HepG2 (cell line): ENCODE results near the gene SCAPER. TPM values are rescaled to one million over a fixed set of nuclear protein-coding genes. Genes with fewer than 3 reads are reported as not detected.

Experiments used
- ATAC-seq: fragments of 200-7000 bp; cut with Tn5 transposase; 3 replicates; pipeline ENCODE4 v1.9.1; 2020; ENCODE audit warnings: mild to moderate bottlenecking, moderate library complexity
- BruUV-seq: library from RNA; stranded (reverse); fragments of 400-500 nt; replicated peaks from 2 replicates; lab custom pipeline; 2021; lab: Mats Ljungman, UMichigan
- CTCF ChIA-PET: fragments of 300-600 bp; formaldehyde crosslinking; extraction: SDS; loops from one replicate; lab custom pipeline; 2021; ENCODE audit warnings: low total read pairs, inconsistent platforms, low intra/inter-chr PET ratio; lab: Yijun Ruan, JAX
- POLR2A ChIA-PET: fragments of 350-600 bp; sonication (Branson Sonifier 250); formaldehyde crosslinking; loops from one replicate; lab custom pipeline; 2020; ENCODE audit warnings: antibody characterized with exemption, inconsistent platforms; lab: Yijun Ruan, JAX
- DNase-seq: peaks from one replicate; pipeline ENCODE4 v3.0.0-alpha.2; 2015; ENCODE audit warnings: low spot score
- FAIRE-seq: peaks from 3 replicates; lab custom pipeline; 2011; peaks lifted over from hg19 to GRCh38; lab: Jason Lieb, UNC
- H2AFZ ChIP-seq: one replicate; pipeline ENCODE4 v1.6.1; 2011; ENCODE audit warnings: low read length, inconsistent platforms
- H3K27ac ChIP-seq: fragments of 300-600 bp; 3 replicates; pipeline ENCODE4 v1.8.0; 2011; ENCODE audit warnings: mixed run types, mild to moderate bottlenecking, mixed read lengths, low read length, inconsistent platforms; ENCODE audit not compliant: insufficient read depth; ENCODE audit errors: extremely low read length
- H3K27me3 ChIP-seq, 2 experiments: fragments of 200-600 bp in 1 of 2; 2 replicates in 1 of 2; 3 replicates in 1 of 2; pipeline versions ENCODE4 v1.6.0 to v1.8.0; 2011; ENCODE audit warnings: low read length in 2 of 2, mild to moderate bottlenecking in 2 of 2, moderate library complexity in 2 of 2, inconsistent platforms in 1 of 2; ENCODE audit not compliant: insufficient read depth in 2 of 2, control insufficient read depth in 1 of 2
- H3K36me3 ChIP-seq, 2 experiments: fragments of 200-600 bp in 1 of 2; replicated peaks in 1 of 2; 2 replicates in 1 of 2; 3 replicates in 1 of 2; pipeline versions ENCODE4 v1.5.1 to v1.8.0; 2011; ENCODE audit warnings: low read length in 2 of 2, inconsistent platforms in 1 of 2; ENCODE audit not compliant: insufficient read depth in 2 of 2, control insufficient read depth in 1 of 2
- H3K4me1 ChIP-seq: 2 replicates; pipeline ENCODE4 v1.5.1; 2012; ENCODE audit warnings: low read length, inconsistent platforms; ENCODE audit not compliant: insufficient read depth
- H3K4me2 ChIP-seq: 2 replicates; pipeline ENCODE4 v1.6.0; 2011; ENCODE audit warnings: low read depth, low read length, inconsistent platforms
- H3K4me3 ChIP-seq, 3 experiments: fragments of 200-600 bp in 1 of 3; sonication (generic), shearing (Covaris generic) in 1 of 3; replicated peaks in 1 of 3; 2 replicates each; pipeline ENCODE4 v1.5.1; 2011 to 2016; ENCODE audit warnings: low read length in 3 of 3, inconsistent platforms in 2 of 3, low read depth in 2 of 3, mild to moderate bottlenecking in 2 of 3, control low read depth in 1 of 3, mixed read lengths in 1 of 3; ENCODE audit not compliant: insufficient read depth in 1 of 3
- H3K79me2 ChIP-seq: one replicate; pipeline ENCODE4 v1.6.1; 2011; ENCODE audit warnings: low read length, inconsistent platforms; ENCODE audit not compliant: insufficient read depth
- H3K9ac ChIP-seq: 2 replicates; pipeline ENCODE4 v1.6.0; 2011; ENCODE audit warnings: mild to moderate bottlenecking, low read depth, low read length, inconsistent platforms; ENCODE audit not compliant: insufficient read depth
- H3K9me3 ChIP-seq: 2 replicates; pipeline ENCODE4 v1.5.1; 2012; ENCODE audit warnings: mild to moderate bottlenecking, low read length
- H4K20me1 ChIP-seq: 2 replicates; pipeline ENCODE4 v1.6.0; 2011; ENCODE audit warnings: inconsistent platforms, mild to moderate bottlenecking, low read length, moderate library complexity; ENCODE audit not compliant: insufficient read depth
- BRD4 ChIP-seq: sonication (generic); formaldehyde crosslinking; IDR thresholded peaks from 2 replicates; pipeline ENCODE4 v1.4.0; 2020; ENCODE audit warnings: missing genetic modification reagents
- FLYWCH1 ChIP-seq: sonication (generic); formaldehyde crosslinking; IDR thresholded peaks from 2 replicates; pipeline ENCODE4 v1.8.1; 2023; ENCODE audit warnings: mild to moderate bottlenecking, missing genetic modification reagents
- FOXO1 ChIP-seq: sonication (generic); formaldehyde crosslinking; IDR thresholded peaks from 2 replicates; pipeline ENCODE4 v1.4.0; 2020; ENCODE audit warnings: missing genetic modification reagents
- KLF12 ChIP-seq: sonication (generic); formaldehyde crosslinking; IDR thresholded peaks from 2 replicates; pipeline ENCODE4 v1.4.0; 2020; ENCODE audit warnings: missing genetic modification reagents, borderline replicate concordance
- TAF1 ChIP-seq: sonication (generic); formaldehyde crosslinking; IDR thresholded peaks from 2 replicates; pipeline ENCODE4 v1.4.0; 2020; ENCODE audit warnings: missing genetic modification reagents
- U2AF1 ChIP-seq: fragments of 200-400 bp; formaldehyde crosslinking; optimal IDR thresholded peaks from 2 replicates; pipeline ENCODE3; 2017; ENCODE audit warnings: mild to moderate bottlenecking, low read depth, low read length
- ZFYVE20 ChIP-seq: sonication (generic); formaldehyde crosslinking; IDR thresholded peaks from 2 replicates; pipeline ENCODE4 v1.8.0; 2023; ENCODE audit warnings: low read depth, mild to moderate bottlenecking, moderate library complexity, missing genetic modification reagents, borderline replicate concordance
- ZNF646 ChIP-seq: sonication (generic); formaldehyde crosslinking; IDR thresholded peaks from 2 replicates; pipeline ENCODE4 v1.9.0; 2021; ENCODE audit warnings: mild to moderate bottlenecking, missing genetic modification reagents
- ZNF816 ChIP-seq: sonication (generic); formaldehyde crosslinking; IDR thresholded peaks from 2 replicates; pipeline ENCODE4 v1.8.0; 2022; ENCODE audit warnings: missing genetic modification reagents, mild to moderate bottlenecking, borderline replicate concordance
- WGBS: methylation state at CpG from one replicate; pipeline ENCODE4 v1.1.6; 2017; ENCODE audit warnings: low lambda C conversion rate; 5-methylcytosine and 5-hydroxymethylcytosine counted together
- in situ Hi-C: cut with HindIII; loops from 2 replicates; pipeline ENCODE4 v1.10.0; 2017; ENCODE audit warnings: low pct_unique_long_range_greater_than_20kb; ENCODE audit not compliant: extremely low pct_ligation_motif_present
- intact Hi-C: fragments of 100-400 bp; cut with micrococcal nuclease; formaldehyde crosslinking; loops from one replicate; pipeline ENCODE4 v1.10.0; 2022; ENCODE audit not compliant: unreplicated experiment
- polyA plus RNA-seq, 8 experiments: library from polyadenylated mRNA; depleted of rRNA in 3 of 8; stranded (reverse) in 7 of 8; unstranded in 1 of 8; fragments of >200 nt; fragmentation: Illumina TruSeq in 4 of 8; extraction: Trizol in 4 of 8; gene quantifications; 2 replicates each; pipeline versions ENCODE4 v1.2.1 to v1.2.3, GENCODE V29; 2011 to 2016; ENCODE audit warnings: low read depth in 4 of 8, missing spikeins in 1 of 8, mixed read lengths in 1 of 8; ENCODE audit not compliant: insufficient read depth in 1 of 8
- total RNA-seq, 5 experiments: library from RNA; depleted of rRNA; stranded (reverse); fragments of >200 nt; fragmentation: Illumina TruSeq; extraction: Trizol; gene quantifications; 2 replicates each; pipeline ENCODE4 v1.2.3, GENCODE V29; 2016; ENCODE audit warnings: low read depth in 1 of 5

The SCAPER gene
- total and polyA plus RNA-seq, 2 of the 13 experiments (the other 11 are each of a cell fraction or from before 2014, with no cell fraction given): 4.3 to 10.5 TPM

GRCh38 chr15:76642671-76643070 lies 262.5 kb downstream of the SCAPER start (continued):
- TF ChIP-seq ZNF646 (no peak), ZNF816 (no peak), BRD4 (CRISPR knock-in tag) (no peak), FOXO1 (CRISPR knock-in tag) (no peak)

- no peak for ATAC-seq
- no peaks in the 10 kb centered on the region for H4K20me1 ChIP-seq
- H3K36me3 ChIP-seq: no peaks in the 10 kb centered on the region
- 95% methylated on average over 1 of the region's 1 CpG for WGBS
- no peak for FAIRE-seq
- in situ Hi-C loops: no loop called here
- ChIA-PET POLR2A (no interaction called here), CTCF (no interaction called here)
- H3K4me2 ChIP-seq: no peak overlapping the region
- H2AFZ ChIP-seq: no peak overlapping the region
- TF ChIP-seq ZFYVE20 (CRISPR knock-in tag) (no peak), U2AF1 (no peak), KLF12 (CRISPR knock-in tag) (no peak), FLYWCH1 (no peak), TAF1 (no peak)
- intact Hi-C loops: no loop called here
- no TSS peak for BruUV-seq
- no peak overlapping the region for H3K4me3 ChIP-seq
- no peak for DNase-seq
- H3K9ac ChIP-seq: no peak overlapping the region
- H3K27me3 ChIP-seq: no peaks in the 10 kb centered on the region
- peaks cover 9% of the 10 kb centered on the region for H3K9me3 ChIP-seq
- no peak overlapping the region for H3K27ac ChIP-seq
- no peaks in the 10 kb centered on the region for H3K79me2 ChIP-seq
- no peaks in the 10 kb centered on the region for H3K4me1 ChIP-seq
Measured at GRCh38 chr15:76637166-76637565, 268.0 kb downstream of the SCAPER start.
